HG03521 (cell line): ENCODE data around the gene TAS2R13.

Experiments
- ATAC-seq: cut with Tn5 transposase; IDR thresholded peaks from one replicate; pipeline ENCODE4 v1.9.1; 2021; ENCODE audit warnings: mild to moderate bottlenecking, moderate library complexity; ENCODE audit not compliant: unreplicated experiment

The TAS2R13 gene

DNA sequence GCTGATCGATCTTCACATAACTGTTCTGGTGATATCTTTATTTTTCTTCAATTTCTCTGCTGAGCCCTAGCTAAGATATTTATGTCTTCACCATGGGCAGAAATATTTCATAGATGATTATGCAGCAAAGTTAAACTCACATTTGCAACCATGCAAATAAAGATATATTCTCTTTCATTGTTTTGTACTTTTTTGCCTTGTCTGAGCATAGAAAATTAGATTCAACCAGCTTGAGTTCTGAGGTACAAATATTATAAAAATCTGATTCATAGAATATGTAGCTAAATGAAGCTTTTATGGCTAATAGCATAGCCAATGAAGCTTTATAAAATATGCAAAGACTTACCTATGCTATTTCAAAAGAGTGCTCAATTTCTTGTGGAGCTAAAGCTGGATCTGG, at the start of gene TAS2R13:
Gene TAS2R13 (minus strand): TSS at position 101 of the 400 bp plus-strand sequence. CDS start 264 bp downstream, outside the sequence.
- no peak for ATAC-seq

GRCh38 chr12:10957741-10958140, 48.4 kb upstream of the TAS2R13 start:
- ATAC-seq = no peak

- no peak for ATAC-seq
Measured at GRCh38 chr12:10956085-10956484, 46.7 kb upstream of the TAS2R13 start.

- ATAC-seq = no peak
Measured at GRCh38 chr12:10952645-10953044, 43.3 kb upstream of the TAS2R13 start.

- ATAC-seq = no peak
Measured at GRCh38 chr12:10943167-10943566, 33.8 kb upstream of the TAS2R13 start.

DNA sequence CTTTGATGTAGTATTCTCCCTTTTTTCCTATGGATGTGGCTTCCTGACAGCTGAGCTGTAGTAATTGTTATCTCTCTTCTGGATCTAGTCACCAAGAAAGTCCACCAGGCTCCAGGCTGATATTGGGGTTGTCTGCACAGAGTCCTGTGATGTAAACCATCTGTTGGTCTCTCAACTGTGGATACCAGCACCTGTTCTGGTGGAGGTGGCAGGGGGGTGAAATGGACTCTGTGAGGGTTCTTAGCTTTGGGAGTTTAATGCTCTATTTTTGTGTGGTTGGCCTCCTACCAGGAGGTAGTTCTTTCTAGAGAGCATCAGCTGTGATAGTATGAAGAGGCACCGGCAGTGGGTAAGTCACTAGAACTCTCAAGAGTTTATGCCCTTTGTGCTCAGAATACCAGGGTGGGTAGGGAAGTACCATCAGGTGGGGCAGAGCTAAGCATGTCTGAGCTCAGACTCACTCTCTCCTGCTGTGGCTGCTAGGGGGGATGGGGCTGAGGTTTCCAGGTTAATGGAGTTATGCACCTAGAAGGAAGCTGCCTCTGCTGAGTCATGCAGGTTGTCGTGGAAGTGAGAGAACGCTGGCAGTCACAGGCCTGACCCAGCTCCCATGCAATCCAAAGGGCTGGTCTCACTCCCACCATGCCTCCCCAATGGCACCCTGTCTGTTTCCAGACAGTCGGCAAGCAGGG, 32.7 kb upstream of the TAS2R13 start:
- ATAC-seq = no peak

GRCh38 chr12:10941369-10941768, 32.0 kb upstream of the TAS2R13 start:
- no peak for ATAC-seq

DNA sequence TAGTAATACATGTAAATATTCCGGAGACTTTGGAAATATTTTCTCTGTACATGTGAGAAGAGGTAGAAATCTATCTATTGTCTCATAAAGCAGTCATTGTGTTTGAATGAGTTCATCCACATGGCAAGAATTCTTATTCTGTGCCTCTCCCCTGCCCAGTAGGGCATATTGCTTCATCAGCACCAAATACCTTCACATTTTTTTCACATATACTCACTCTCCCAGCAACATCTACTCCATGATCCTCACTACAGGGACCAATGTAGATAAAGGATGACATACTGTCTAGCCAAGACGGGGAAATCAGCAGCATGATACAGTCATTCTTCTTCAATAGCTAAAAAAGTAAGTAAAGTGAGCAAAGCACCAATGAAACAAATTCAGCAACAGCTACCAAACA, 31.0 kb upstream of the TAS2R13 start:
- no peak for ATAC-seq

DNA sequence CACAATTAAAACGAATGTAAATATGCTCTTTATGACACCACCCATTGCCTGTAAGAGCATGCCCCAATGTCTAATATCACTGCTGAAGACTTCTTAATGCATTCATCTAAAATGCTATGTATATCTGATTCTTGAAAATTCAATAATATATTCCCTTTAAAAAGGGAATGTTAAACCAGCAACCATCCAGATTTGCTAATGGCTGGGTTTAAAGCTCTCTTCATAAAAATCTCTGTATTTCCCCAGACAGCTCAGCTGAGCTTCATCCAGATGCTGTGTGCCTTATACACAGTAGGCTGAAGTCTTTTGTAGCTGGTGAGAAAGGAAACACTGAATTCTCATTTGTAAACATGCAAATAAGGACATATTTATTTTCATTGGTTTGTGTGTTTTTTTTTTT, 29.8 kb upstream of the TAS2R13 start, which contains the start of gene TAS2R14:
Gene TAS2R14 (minus strand): TSS at position 101 of the 400 bp plus-strand sequence. CDS start 56 bp downstream, at position 45.
- ATAC-seq = no peak

DNA sequence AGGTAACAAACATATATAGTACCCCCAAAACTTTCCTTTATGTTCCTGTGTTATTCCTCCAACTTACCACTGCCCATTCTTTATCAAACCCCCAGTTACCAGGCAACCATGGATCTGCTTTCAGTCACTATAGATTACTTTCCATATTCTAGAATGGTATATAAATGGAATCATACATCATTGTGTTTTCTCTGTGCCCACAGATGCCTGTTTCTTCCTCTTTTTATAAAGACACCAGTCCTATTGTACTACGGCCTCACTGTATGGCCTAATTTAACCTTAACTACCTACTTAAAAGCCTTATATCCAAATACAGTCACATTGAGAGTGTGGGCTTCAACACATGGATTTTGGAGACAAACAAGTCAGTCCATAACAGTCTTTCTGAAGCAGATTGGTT, 27.1 kb upstream of the TAS2R13 start:
- ATAC-seq = no peak

- no peak for ATAC-seq
Measured at GRCh38 chr12:10928746-10929286, 19.5 kb upstream of the TAS2R13 start, which contains the start of gene PRH2. PRH2 (plus strand) TSS chr12:10929236; CDS start chr12:10929274, 38 bp downstream.

GRCh38 chr12:10926269-10926668, 16.9 kb upstream of the TAS2R13 start:
- no peak for ATAC-seq

DNA sequence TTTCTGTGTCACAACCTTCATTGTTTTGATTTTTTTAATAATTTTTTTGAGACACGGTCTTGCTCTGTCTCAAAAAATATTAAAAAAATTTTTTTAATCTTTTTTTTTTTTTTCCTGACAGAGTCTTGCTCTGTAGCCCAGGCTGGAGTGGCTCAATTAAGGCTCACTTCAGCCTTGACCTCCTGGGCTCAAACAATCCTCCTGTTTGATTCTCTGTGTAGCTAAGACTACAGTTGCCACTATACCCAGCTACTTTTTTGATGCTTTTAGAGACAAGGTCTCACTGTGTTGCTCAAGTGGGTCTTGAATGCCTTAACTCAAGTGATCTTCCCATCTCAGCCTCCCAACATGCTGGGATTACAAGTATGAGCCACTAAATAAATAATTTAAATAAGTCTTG, 10.4 kb upstream of the TAS2R13 start:
- no peak for ATAC-seq

- ATAC-seq = no peak
Measured at GRCh38 chr12:10910380-10910779, 1.0 kb upstream of the TAS2R13 start.

- no peak for ATAC-seq
Measured at GRCh38 chr12:10904686-10905085, 4.7 kb downstream of the TAS2R13 start.

GRCh38 chr12:10901427-10901826, 7.9 kb downstream of the TAS2R13 start:
- no peak for ATAC-seq

GRCh38 chr12:10900972-10901371, 8.4 kb downstream of the TAS2R13 start:
- no peak for ATAC-seq

DNA sequence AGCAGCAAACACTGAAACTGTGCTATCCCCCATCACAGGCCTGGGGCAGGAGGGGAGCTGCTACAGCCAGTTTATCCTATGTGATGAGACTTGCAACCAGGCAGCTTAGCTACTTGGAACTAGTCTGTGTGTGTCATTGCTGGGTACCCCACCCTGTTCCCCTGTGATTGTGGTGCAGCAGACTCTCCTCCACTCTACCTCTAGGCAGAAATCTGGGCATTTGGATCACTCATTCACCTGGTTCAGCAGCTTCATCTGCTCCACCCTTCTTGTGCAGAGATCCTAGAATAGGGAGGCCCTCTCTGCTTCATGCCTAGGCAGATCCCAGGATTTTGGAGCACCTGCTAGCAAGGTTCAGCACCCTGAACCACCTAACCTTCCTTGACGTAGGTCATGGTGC, 8.8 kb downstream of the TAS2R13 start:
- ATAC-seq = no peak

DNA sequence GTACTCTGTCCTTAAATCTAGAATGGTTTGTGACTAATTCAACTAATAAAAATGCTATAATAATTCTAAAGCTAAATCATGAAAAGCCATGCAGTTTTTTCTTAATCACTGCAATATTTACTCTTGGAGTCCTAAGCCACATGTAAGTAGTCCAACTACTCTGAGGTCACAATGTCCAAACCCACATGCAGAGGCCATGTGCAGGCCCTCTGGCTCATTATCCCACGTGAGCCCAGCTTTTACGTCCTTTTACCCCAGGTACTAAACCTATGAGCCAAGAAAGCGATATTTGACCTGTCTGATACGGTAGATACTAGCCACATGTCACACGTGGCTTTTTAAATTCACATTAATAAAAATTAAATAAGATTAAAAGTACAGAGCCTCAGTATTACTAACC, 12.5 kb downstream of the TAS2R13 start:
- no peak for ATAC-seq

DNA sequence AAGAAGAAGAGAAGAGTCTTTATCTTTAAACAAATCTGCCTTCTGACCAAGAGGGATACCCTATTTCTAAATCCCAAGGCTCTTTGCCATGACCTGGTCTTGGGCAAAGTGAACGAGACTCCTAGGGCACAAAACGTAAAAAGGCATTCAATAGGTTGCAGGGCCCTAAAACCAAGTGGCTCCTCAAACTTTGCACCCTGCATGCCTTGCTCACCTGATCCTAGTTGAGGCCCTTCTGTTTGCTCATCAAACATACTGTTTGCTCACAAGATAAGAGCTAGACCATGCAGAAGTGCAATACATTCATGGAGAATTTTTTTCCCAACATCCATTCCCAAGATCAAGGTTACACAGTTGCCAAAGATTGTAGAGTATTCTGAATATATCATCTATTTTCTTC, 17.4 kb downstream of the TAS2R13 start:
- ATAC-seq = no peak

GRCh38 chr12:10889226-10889625, 20.1 kb downstream of the TAS2R13 start:
- ATAC-seq = no peak

- ATAC-seq = no peak
Measured at GRCh38 chr12:10884086-10884725, 25.2 kb downstream of the TAS2R13 start, which contains the start of gene PRH1. PRH1 (minus strand) TSS chr12:10884255; CDS start chr12:10884217, 38 bp downstream.
